H1 (cell line): Measurements from ENCODE around the gene WDR45. TPM values are rescaled to one million over a fixed set of nuclear protein-coding genes. Genes with fewer than 3 reads are reported as not detected.
A peak's percentile ranks its signal among the peaks of the same experiment; 100 is the strongest.

Experiments used
- ATF2 ChIP-seq: IDR thresholded peaks from 2 replicates; pipeline ENCODE4 v1.6.1; 2012; ENCODE audit warnings: low read length, inconsistent platforms
- ATF3 ChIP-seq: IDR thresholded peaks from 2 replicates; pipeline ENCODE4 v1.6.1; 2011; ENCODE audit warnings: low read depth, mild to moderate bottlenecking, low read length; ENCODE audit not compliant: insufficient read depth
- BACH1 ChIP-seq: IDR thresholded peaks from 2 replicates; pipeline ENCODE4 v1.6.1; 2012; ENCODE audit warnings: low read length, improper control_type of control experiment
- BRCA1 ChIP-seq: IDR thresholded peaks from 2 replicates; pipeline ENCODE4 v1.6.1; 2012; ENCODE audit warnings: low read depth, low read length, improper control_type of control experiment
- CBX8 ChIP-seq: fragments of 300-800, 300-1000 bp; sonication (generic); IDR thresholded peaks from 2 replicates; pipeline ENCODE4 v1.7.1; 2016; ENCODE audit warnings: low read depth, low read length, borderline replicate concordance
- CEBPB ChIP-seq: IDR thresholded peaks from 2 replicates; pipeline ENCODE4 v1.6.1; 2012; ENCODE audit warnings: low read depth, low read length
- E2F6 ChIP-seq: IDR thresholded peaks from 2 replicates; pipeline ENCODE4 v1.6.1; 2012; ENCODE audit warnings: inconsistent platforms
- EGR1 ChIP-seq: IDR thresholded peaks from 2 replicates; pipeline ENCODE4 v1.6.1; 2011; ENCODE audit warnings: low read depth, low read length, borderline replicate concordance
- EP300 ChIP-seq, 2 experiments: IDR thresholded peaks; 1 replicate in 1 of 2; 2 replicates in 1 of 2; pipeline ENCODE4 v1.6.1; 2011 to 2012; ENCODE audit warnings: low read depth in 2 of 2, low read length in 2 of 2, mild to moderate bottlenecking in 2 of 2, borderline replicate concordance in 1 of 2, inconsistent platforms in 1 of 2, moderate library complexity in 1 of 2
- JUN ChIP-seq: IDR thresholded peaks from 2 replicates; pipeline ENCODE4 v1.6.1; 2011; ENCODE audit warnings: low read depth, mild to moderate bottlenecking, improper control_type of control experiment, low read length
- MAFK ChIP-seq: IDR thresholded peaks from 2 replicates; pipeline ENCODE4 v1.6.1; 2012; ENCODE audit warnings: low read depth, mild to moderate bottlenecking, improper control_type of control experiment, low read length
- NRF1 ChIP-seq: IDR thresholded peaks from 2 replicates; pipeline ENCODE4 v1.6.1; 2011; ENCODE audit warnings: mild to moderate bottlenecking, low read depth, low read length, improper control_type of control experiment
- RBBP5 ChIP-seq: IDR thresholded peaks from 2 replicates; pipeline ENCODE4 v1.7.1; 2012; ENCODE audit warnings: low read depth, mild to moderate bottlenecking, inconsistent platforms, low read length, moderate library complexity, borderline replicate concordance
- SIN3A ChIP-seq, 2 experiments: IDR thresholded peaks in 1 of 2; conservative IDR thresholded peaks in 1 of 2; 2 replicates each; pipeline ENCODE4 v1.6.1; 2011 to 2012; ENCODE audit warnings: low read length in 2 of 2, improper control_type of control experiment in 1 of 2, low read depth in 1 of 2, mild to moderate bottlenecking in 1 of 2
- SIX5 ChIP-seq: IDR thresholded peaks from 2 replicates; pipeline ENCODE4 v1.6.1; 2011; ENCODE audit warnings: mild to moderate bottlenecking, low read depth, low read length
- SRF ChIP-seq: IDR thresholded peaks from 2 replicates; pipeline ENCODE4 v1.6.1; 2011; ENCODE audit warnings: mild to moderate bottlenecking, low read depth, low read length, moderate library complexity
- TAF1 ChIP-seq: IDR thresholded peaks from 2 replicates; pipeline ENCODE4 v1.6.1; 2011; ENCODE audit warnings: mild to moderate bottlenecking, low read depth, low read length
- TEAD4 ChIP-seq: IDR thresholded peaks from 2 replicates; pipeline ENCODE4 v1.6.1; 2012; ENCODE audit warnings: low read depth, low read length, inconsistent platforms, mixed read lengths
- USF2 ChIP-seq: IDR thresholded peaks from 2 replicates; pipeline ENCODE4 v1.6.1; 2011; ENCODE audit warnings: low read length, improper control_type of control experiment
- polyA plus RNA-seq, 7 experiments: library from polyadenylated mRNA; depleted of rRNA in 3 of 7; stranded (reverse) in 5 of 7; unstranded in 2 of 7; fragments of >200 nt in 5 of 7; fragments of 200-250 nt in 2 of 7; gene quantifications; 1 replicate in 5 of 7; 2 replicates in 1 of 7; 4 replicates in 1 of 7; pipeline versions ENCODE4 v1.2.1 to v1.2.3, GENCODE V29; 2011 to 2013; ENCODE audit warnings: missing spikeins in 2 of 7, mixed read lengths in 2 of 7
- total RNA-seq: library from RNA; stranded (reverse); fragmentation: NEBNext Ultra II Directional; extraction: Animal tissue kit (Norgen Biotek cat#: 25700); gene quantifications from 2 replicates; pipeline ENCODE4 v1.2.1, GENCODE V29; 2021

Gene WDR45
- total and polyA plus RNA-seq, 2 of the 8 experiments (the other 6 are each of a cell fraction or from before 2014, with no cell fraction given), result 27.9 to 49.7 TPM

- TF ChIP-seq E2F6, result peak; percentile 62; the same call in 1 of the 2 replicates
- TF ChIP-seq JUN, result no peak
- TF ChIP-seq RBBP5, result no peak
- peak in 1 of 2 experiments; percentile 69; a peak in 1 of 4 replicates for TF ChIP-seq SIN3A (conservative IDR thresholded peaks at IDR 0.05 in 1 of 2, IDR thresholded peaks at IDR 0.05 in 1 of 2; ENCODE audit: low read depth in 1 of 2, low read length in 2 of 2)
- 0 out of 2 replicates have a peak, but pooled peaks have one; percentile 33 for TF ChIP-seq CEBPB
- TF ChIP-seq BACH1, result no peak
- no peak for TF ChIP-seq MAFK
- TF ChIP-seq ATF2, result no peak
- peak; percentile 84 for TF ChIP-seq SIX5
- no peak for TF ChIP-seq EP300 (IDR thresholded peaks at IDR 0.05; ENCODE audit: borderline replicate concordance in 1 of 2, low read depth in 2 of 2, low read length in 2 of 2)
- TF ChIP-seq EGR1, result 0 out of 2 replicates have a peak, but pooled peaks have one; percentile 20
- TF ChIP-seq BRCA1, result no peak
- no peak for TF ChIP-seq SRF
- TF ChIP-seq TAF1, result peak; percentile 34; the same call in 1 of the 2 replicates
- peak; percentile 80 for TF ChIP-seq USF2
- 0 out of 2 replicates have a peak, but pooled peaks have one; percentile 52 for TF ChIP-seq ATF3
- TF ChIP-seq NRF1, result no peak
- no peak for TF ChIP-seq CBX8
- no peak for TF ChIP-seq TEAD4
Observed at GRCh38 chrX:49073601-49074575, 5.8 kb downstream of the WDR45 start, which contains the start of gene PRAF2 (continued).
